IMR-90 (cell line): ENCODE data around the gene CREB3L1. TPM values are rescaled to one million over a fixed set of nuclear protein-coding genes. Genes with fewer than 3 reads are reported as not detected.
A peak's percentile ranks its signal among the peaks of the same experiment; 100 is the strongest.

Experiments
- ATAC-seq: fragments of 200-7000 bp; cut with Tn5 transposase; 2 replicates; pipeline ENCODE4 v1.9.1; 2020; ENCODE audit warnings: low read depth, mild to moderate bottlenecking, moderate library complexity
- BruUV-seq: library from RNA; stranded (reverse); fragments of 400-500 nt; replicated peaks from 2 replicates; lab custom pipeline; 2021; lab: Mats Ljungman, UMichigan
- CTCF ChIA-PET: fragments of 300-600 bp; formaldehyde crosslinking; extraction: SDS; loops from one replicate; lab custom pipeline; 2021; ENCODE audit warnings: antibody characterized with exemption; lab: Yijun Ruan, JAX
- POLR2A ChIA-PET: fragments of 300-600 bp; sonication (Branson Sonifier 250); formaldehyde crosslinking; loops from one replicate; lab custom pipeline; 2022; ENCODE audit warnings: antibody characterized with exemption; ENCODE audit not compliant: unreplicated experiment; lab: Charles Lee
- DNase-seq: peaks from one replicate; pipeline ENCODE4 v3.0.0; 2013
- H2AFZ ChIP-seq: replicated peaks from 2 replicates; pipeline ENCODE3; 2013; ENCODE audit warnings: low read length, mild to moderate bottlenecking; ENCODE audit not compliant: poor library complexity
- H2AK5ac ChIP-seq: 2 replicates; pipeline ENCODE4 v1.6.1; 2013; ENCODE audit warnings: low read depth, low read length, inconsistent platforms
- H2AK9ac ChIP-seq: replicated peaks from 2 replicates; pipeline ENCODE3; 2013; ENCODE audit warnings: mild to moderate bottlenecking, low read depth, low read length, moderate library complexity; ENCODE audit not compliant: poor library complexity
- H2BK120ac ChIP-seq: 2 replicates; pipeline ENCODE4 v1.6.1; 2013; ENCODE audit warnings: low read depth, low read length, inconsistent platforms
- H2BK15ac ChIP-seq: 3 replicates; pipeline ENCODE4 v1.6.1; 2013; ENCODE audit warnings: low read depth, low read length, inconsistent platforms
- H2BK20ac ChIP-seq: 2 replicates; pipeline ENCODE4 v1.6.1; 2013; ENCODE audit warnings: low read depth, mild to moderate bottlenecking, inconsistent platforms, low read length, moderate library complexity
- H2BK5ac ChIP-seq: 2 replicates; pipeline ENCODE4 v1.6.1; 2013; ENCODE audit warnings: mild to moderate bottlenecking, low read depth, low read length, inconsistent platforms; ENCODE audit not compliant: poor library complexity, severe bottlenecking
- H3K14ac ChIP-seq: replicated peaks from 2 replicates; pipeline ENCODE4 v1.6.1; 2013; ENCODE audit warnings: low read depth, low read length, inconsistent platforms
- H3K18ac ChIP-seq: 2 replicates; pipeline ENCODE4 v1.6.1; 2013; ENCODE audit warnings: low read depth, low read length, control low read depth
- H3K23ac ChIP-seq: 2 replicates; pipeline ENCODE4 v1.6.1; 2013; ENCODE audit warnings: low read depth, low read length, inconsistent platforms
- H3K27ac ChIP-seq: 2 replicates; pipeline ENCODE4 v1.5.1; 2013; ENCODE audit warnings: mild to moderate bottlenecking, control low read depth, low read length; ENCODE audit not compliant: insufficient read depth
- H3K27me3 ChIP-seq: 2 replicates; pipeline ENCODE4 v1.6.1; 2013; ENCODE audit warnings: low read length; ENCODE audit not compliant: control insufficient read depth, insufficient read depth
- H3K36me3 ChIP-seq: 2 replicates; pipeline ENCODE4 v1.6.1; 2013; ENCODE audit warnings: low read length, mixed read lengths; ENCODE audit not compliant: control insufficient read depth, insufficient read depth
- H3K4ac ChIP-seq: 2 replicates; pipeline ENCODE4 v1.6.1; 2013; ENCODE audit warnings: low read depth, low read length, inconsistent platforms
- H3K4me1 ChIP-seq: 2 replicates; pipeline ENCODE4 v1.6.1; 2013; ENCODE audit warnings: low read length, mixed read lengths; ENCODE audit not compliant: control insufficient read depth, insufficient read depth
- H3K4me2 ChIP-seq: 2 replicates; pipeline ENCODE4 v1.6.1; 2013; ENCODE audit warnings: low read depth, mild to moderate bottlenecking, control low read depth, low read length, moderate library complexity
- H3K4me3 ChIP-seq: 2 replicates; pipeline ENCODE4 v1.5.1; 2013; ENCODE audit warnings: low read depth, mild to moderate bottlenecking, control low read depth, low read length, moderate library complexity; ENCODE audit not compliant: insufficient read depth
- H3K56ac ChIP-seq: 2 replicates; pipeline ENCODE4 v1.6.1; 2013; ENCODE audit warnings: low read length, inconsistent platforms; ENCODE audit not compliant: insufficient read depth; ENCODE audit errors: extremely low read depth
- H3K79me1 ChIP-seq, 2 experiments: 2 replicates each; pipeline ENCODE4 v1.6.1; 2013; ENCODE audit warnings: low read length in 2 of 2, inconsistent platforms in 1 of 2, low read depth in 1 of 2
- H3K9ac ChIP-seq: 2 replicates; pipeline ENCODE4 v1.6.1; 2013; ENCODE audit warnings: low read depth, low read length, control low read depth
- H3K9me1 ChIP-seq: 2 replicates; pipeline ENCODE4 v1.6.1; 2013; ENCODE audit warnings: low read length, inconsistent platforms; ENCODE audit not compliant: insufficient read depth
- H3K9me3 ChIP-seq: 2 replicates; pipeline ENCODE4 v1.6.1; 2013; ENCODE audit warnings: low read length; ENCODE audit not compliant: control insufficient read depth, insufficient read depth
- H4K20me1 ChIP-seq: 2 replicates; pipeline ENCODE4 v1.6.1; 2013; ENCODE audit warnings: low read length, inconsistent platforms; ENCODE audit not compliant: insufficient read depth
- H4K5ac ChIP-seq: 2 replicates; pipeline ENCODE4 v1.6.1; 2013; ENCODE audit warnings: mild to moderate bottlenecking, low read depth, low read length, control low read depth
- H4K8ac ChIP-seq, 2 experiments: 2 replicates each; pipeline ENCODE4 v1.6.1; 2013; ENCODE audit warnings: low read depth in 2 of 2, low read length in 2 of 2, control low read depth in 1 of 2, inconsistent platforms in 1 of 2
- H4K91ac ChIP-seq: 2 replicates; pipeline ENCODE4 v1.6.1; 2013; ENCODE audit warnings: low read depth, low read length, inconsistent platforms; ENCODE audit not compliant: insufficient read depth
- BHLHE40 ChIP-seq: fragments of 150-350 bp; IDR thresholded peaks from 2 replicates; pipeline ENCODE4 v1.6.1; 2016; ENCODE audit warnings: mild to moderate bottlenecking, low read depth, low read length
- CEBPB ChIP-seq: IDR thresholded peaks from 2 replicates; pipeline ENCODE4 v1.6.1; 2012; ENCODE audit warnings: low read depth, low read length, improper control_type of control experiment
- MXI1 ChIP-seq: IDR thresholded peaks from 2 replicates; pipeline ENCODE4 v1.6.1; 2012; ENCODE audit warnings: low read depth, mild to moderate bottlenecking, low read length, moderate library complexity, borderline replicate concordance
- POLR2A ChIP-seq: IDR thresholded peaks from 2 replicates; pipeline ENCODE4 v1.6.1; 2012; ENCODE audit warnings: mild to moderate bottlenecking, low read depth, low read length
- WGBS, 2 experiments: methylation state at CpG; one replicate each; pipeline versions ENCODE4 v1.1.5 to v1.1.7; 2013; ENCODE audit warnings: missing lambda C conversion rate in 2 of 2; ENCODE audit not compliant: insufficient read length in 1 of 2; ENCODE audit errors: extremely low coverage in 2 of 2; 5-methylcytosine and 5-hydroxymethylcytosine counted together
- dilution Hi-C: fragments of 300-500 bp; cut with HindIII; formaldehyde crosslinking; loops from one replicate; pipeline ENCODE4 v1.14.3; 2018; ENCODE audit warnings: low sequenced_read_pairs; ENCODE audit not compliant: unreplicated experiment
- in situ Hi-C: fragments of 300-500 bp; cut with MboI; formaldehyde crosslinking; loops from 3 replicates; pipeline ENCODE4 v1.14.3; 2019; ENCODE audit warnings: low sequenced_read_pairs, inconsistent platforms, mixed read lengths
- intact Hi-C: fragments of 100-400 bp; cut with micrococcal nuclease; formaldehyde crosslinking; loops from 2 replicates; pipeline ENCODE4 v1.10.0; 2022
- polyA plus RNA-seq, 3 experiments: library from polyadenylated mRNA; depleted of rRNA; stranded (reverse); fragments of >200 nt; gene quantifications; 2 replicates each; pipeline ENCODE4 v1.2.3, GENCODE V29; 2012; ENCODE audit warnings: low replicate concordance in 1 of 3
- total RNA-seq: library from RNA; depleted of rRNA; stranded (reverse); fragments of >200 nt; gene quantifications from 2 replicates; pipeline ENCODE4 v1.2.3, GENCODE V29; 2012
- TF ChIP-seq, protein P1 (sequence below): fragments of 150-350 bp; IDR thresholded peaks from 2 replicates; pipeline ENCODE4 v1.6.1; 2017; ENCODE audit warnings: mild to moderate bottlenecking, antibody characterized with exemption, low read length, low read depth

Gene CREB3L1
- total and polyA plus RNA-seq, 2 of the 4 experiments (the other 2 are of a cell fraction), result 8.1 to 82.3 TPM

DNA sequence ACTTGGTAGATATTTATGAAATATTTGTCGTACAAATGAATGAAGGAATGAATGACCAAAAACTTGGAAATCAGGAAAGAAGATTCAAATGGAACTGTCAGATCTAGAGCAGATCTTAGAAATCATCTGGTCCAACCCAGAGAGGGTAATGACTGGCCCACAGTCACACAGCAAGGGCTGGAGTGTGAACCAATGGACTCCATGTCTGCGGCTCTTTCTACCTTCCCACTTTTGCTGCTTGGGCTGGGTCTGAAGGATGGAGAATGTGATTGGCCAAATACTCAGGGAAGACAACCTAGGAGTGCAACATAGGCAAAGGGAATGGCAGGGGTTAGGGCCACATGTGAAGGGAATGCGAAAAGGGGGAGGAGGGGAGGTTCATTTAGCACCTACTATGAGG is 64.0 kb downstream of the CREB3L1 start:
- CTCF ChIA-PET, result no interaction called here
- no peak overlapping the region for H2AK9ac ChIP-seq
- dilution Hi-C loops (no loop called here), intact Hi-C loops (no loop called here), in situ Hi-C loops (no loop called here)
- no TSS peak for BruUV-seq
- no peak overlapping the region for H3K9ac ChIP-seq
- H3K4me2 ChIP-seq, result no peak overlapping the region
- TF ChIP-seq BHLHE40 (no peak), MXI1 (no peak), POLR2A (no peak), CEBPB (no peak)
- TF ChIP-seq, protein P1, sequence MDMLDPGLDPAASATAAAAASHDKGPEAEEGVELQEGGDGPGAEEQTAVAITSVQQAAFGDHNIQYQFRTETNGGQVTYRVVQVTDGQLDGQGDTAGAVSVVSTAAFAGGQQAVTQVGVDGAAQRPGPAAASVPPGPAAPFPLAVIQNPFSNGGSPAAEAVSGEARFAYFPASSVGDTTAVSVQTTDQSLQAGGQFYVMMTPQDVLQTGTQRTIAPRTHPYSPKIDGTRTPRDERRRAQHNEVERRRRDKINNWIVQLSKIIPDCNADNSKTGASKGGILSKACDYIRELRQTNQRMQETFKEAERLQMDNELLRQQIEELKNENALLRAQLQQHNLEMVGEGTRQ, result no peak
- no peak overlapping the region for H2BK5ac ChIP-seq
- ATAC-seq (no peak), DNase-seq (no peak)
- H3K36me3 ChIP-seq, result no peaks in the 10 kb centered on the region
- no peak overlapping the region for H3K14ac ChIP-seq
- H2BK20ac ChIP-seq, result no peak overlapping the region
- no peak overlapping the region for H2BK120ac ChIP-seq
- no peak overlapping the region for H2AK5ac ChIP-seq
- no peak overlapping the region for H3K4me3 ChIP-seq
- peak overlapping the region; percentile 10 for H2AFZ ChIP-seq
- no peak overlapping the region for H4K5ac ChIP-seq
- H4K8ac ChIP-seq, result no peak overlapping the region
- no peaks in the 10 kb centered on the region for H3K79me1 ChIP-seq
- no peak overlapping the region for H3K23ac ChIP-seq
- H4K20me1 ChIP-seq, result no peaks in the 10 kb centered on the region
- peaks cover 11% of the 10 kb centered on the region; the same call in 1 of the 2 replicates for H3K27me3 ChIP-seq
- no peak overlapping the region for H3K4ac ChIP-seq
- WGBS, 2 experiments, result 82% methylated on average over 2 of the region's 3 CpGs; no CpG with 5 or more reads in 1 of the 2 experiments
- H3K18ac ChIP-seq, result no peak overlapping the region
- H3K9me3 ChIP-seq, result no peaks in the 10 kb centered on the region
- no peak overlapping the region for H2BK15ac ChIP-seq
- H4K91ac ChIP-seq, result no peak overlapping the region
- H3K4me1 ChIP-seq, result peaks cover 8% of the 10 kb centered on the region
- peaks cover 4% of the 10 kb centered on the region for H3K9me1 ChIP-seq
- H3K27ac ChIP-seq, result no peak overlapping the region
- POLR2A ChIA-PET, result no interaction called here
- H3K56ac ChIP-seq, result no peak overlapping the region
